ENCODE results near the gene CCL18.
"Not testable (repeated sequence)": the region's sequence is repeated elsewhere in the genome, so short reads cannot be mapped to it uniquely, and the experiment has no call there.

CCL18 gene

GRCh38 chr17:36074365-36074764 lies 10.3 kb downstream of the CCL18 start:
- Mint-ChIP-seq H3K27ac (no peak overlapping the region), H3K4me1 (no peaks in the 10 kb centered on the region), H3K9me3 (no peaks in the 10 kb centered on the region), H3K4me3 (no peak overlapping the region), H3K27me3 (ENCODE audit: low read depth) (peaks cover 3% of the 10 kb centered on the region), H3K36me3 (ENCODE audit: low read depth) (no peaks in the 10 kb centered on the region)
- no peak for TF ChIP-seq CTCF (IDR thresholded peaks at IDR 0.05; ENCODE audit: unreplicated experiment in 3 of 3)

GRCh38 chr17:36081681-36082471 lies 17.8 kb downstream of the CCL18 start:
- H3K4me3 Mint-ChIP-seq; H3K4me1 Mint-ChIP-seq; H3K27ac Mint-ChIP-seq; H3K27me3 Mint-ChIP-seq (ENCODE audit: low read depth); H3K36me3 Mint-ChIP-seq (ENCODE audit: low read depth); H3K9me3 Mint-ChIP-seq: not testable (repeated sequence)

- not testable (repeated sequence) for H3K27me3 Mint-ChIP-seq (ENCODE audit: low read depth); H3K4me3 Mint-ChIP-seq; H3K27ac Mint-ChIP-seq; H3K36me3 Mint-ChIP-seq (ENCODE audit: low read depth); H3K4me1 Mint-ChIP-seq; H3K9me3 Mint-ChIP-seq
These were observed 18.5 kb downstream of the CCL18 start for GRCh38 chr17:36082482-36083120.

GRCh38 chr17:36083691-36084090 lies 19.6 kb downstream of the CCL18 start:
- H3K36me3 Mint-ChIP-seq (ENCODE audit: low read depth); H3K4me1 Mint-ChIP-seq; H3K27ac Mint-ChIP-seq: not testable (repeated sequence)

GRCh38 chr17:36085765-36086164 lies 21.7 kb downstream of the CCL18 start:
- Mint-ChIP-seq H3K4me3 (no peak overlapping the region), H3K9me3 (no peaks in the 10 kb centered on the region), H3K27ac (no peak overlapping the region), H3K36me3 (ENCODE audit: low read depth) (no peaks in the 10 kb centered on the region), H3K27me3 (ENCODE audit: low read depth) (peaks cover 12% of the 10 kb centered on the region), H3K4me1 (no peaks in the 10 kb centered on the region)
- TF ChIP-seq CTCF (IDR thresholded peaks at IDR 0.05; ENCODE audit: unreplicated experiment in 3 of 3), result no peak

More at GRCh38 chr17:36083691-36084090, 19.6 kb downstream of the CCL18 start:
- H3K9me3 Mint-ChIP-seq; H3K27me3 Mint-ChIP-seq (ENCODE audit: low read depth); H3K4me3 Mint-ChIP-seq: not testable (repeated sequence)

- Mint-ChIP-seq H3K36me3 (ENCODE audit: low read depth) (no peaks in the 10 kb centered on the region), H3K27ac (no peak overlapping the region), H3K4me1 (no peaks in the 10 kb centered on the region), H3K4me3 (no peak overlapping the region), H3K9me3 (no peaks in the 10 kb centered on the region), H3K27me3 (ENCODE audit: low read depth) (peaks cover 9% of the 10 kb centered on the region)
- no peak for TF ChIP-seq CTCF (IDR thresholded peaks at IDR 0.05; ENCODE audit: unreplicated experiment in 3 of 3)
These were observed 22.7 kb downstream of the CCL18 start for GRCh38 chr17:36086791-36087190.

- H3K4me1 Mint-ChIP-seq; H3K9me3 Mint-ChIP-seq; H3K4me3 Mint-ChIP-seq; H3K27ac Mint-ChIP-seq; H3K36me3 Mint-ChIP-seq (ENCODE audit: low read depth): not testable (repeated sequence)
- peaks cover 13% of the 10 kb centered on the region for H3K27me3 Mint-ChIP-seq (ENCODE audit: low read depth)
These were observed 23.4 kb downstream of the CCL18 start for GRCh38 chr17:36087471-36087870.

GRCh38 chr17:36087897-36088572 lies 24.0 kb downstream of the CCL18 start:
- H3K4me1 Mint-ChIP-seq; H3K4me3 Mint-ChIP-seq; H3K27ac Mint-ChIP-seq; H3K36me3 Mint-ChIP-seq (ENCODE audit: low read depth); H3K9me3 Mint-ChIP-seq: not testable (repeated sequence)
- peaks cover 15% of the 10 kb centered on the region for H3K27me3 Mint-ChIP-seq (ENCODE audit: low read depth)
